GM12873 (cell line): ENCODE data around the gene GAS7.

Experiments
- CTCF ChIP-seq: IDR thresholded peaks from 2 replicates; pipeline ENCODE4 v1.5.1; 2012; ENCODE audit warnings: low read depth, mild to moderate bottlenecking, moderate library complexity, low read length, control low read depth; ENCODE audit not compliant: insufficient read depth; ENCODE audit errors: missing control alignments

Gene GAS7

GRCh38 chr17:10211666-10212065, 13.3 kb upstream of the GAS7 start:
- no peak for TF ChIP-seq CTCF

- no peak for TF ChIP-seq CTCF
Measured at GRCh38 chr17:10210151-10210574, 11.8 kb upstream of the GAS7 start.

- no peak for TF ChIP-seq CTCF
Measured at GRCh38 chr17:10208604-10209193, 10.3 kb upstream of the GAS7 start.

DNA sequence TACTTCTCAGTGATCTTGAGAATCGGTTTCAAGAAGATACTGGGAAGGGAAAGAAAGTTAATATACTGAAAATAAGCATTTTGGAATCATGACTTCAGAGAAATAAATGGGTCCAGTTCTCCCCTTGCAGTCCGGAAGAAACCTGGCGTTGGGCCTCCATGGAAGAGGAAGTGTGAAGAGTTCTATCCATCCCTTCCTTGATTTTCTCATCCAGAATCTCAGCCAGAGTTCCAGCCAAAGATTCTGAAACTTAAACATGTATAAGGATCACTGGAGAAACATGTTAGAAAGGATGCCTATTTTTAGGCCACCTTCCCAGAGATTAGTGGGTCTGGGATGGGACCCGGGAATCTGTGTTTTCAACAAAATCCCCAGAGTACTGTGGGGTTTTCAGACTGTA, 8.7 kb upstream of the GAS7 start:
- TF ChIP-seq CTCF = no peak

- no peak for TF ChIP-seq CTCF
Measured at GRCh38 chr17:10205549-10206185, 7.3 kb upstream of the GAS7 start.

- TF ChIP-seq CTCF = no peak
Measured at GRCh38 chr17:10201680-10202079, 3.3 kb upstream of the GAS7 start.

- TF ChIP-seq CTCF = no peak
Measured at GRCh38 chr17:10200645-10201044, 2.2 kb upstream of the GAS7 start.
